WTC11 (cell line): ENCODE data around the gene LRRC57. TPM values are rescaled to one million over a fixed set of nuclear protein-coding genes. Genes with fewer than 3 reads are reported as not detected.

ENCODE experiments used
- ATAC-seq: fragments of 200-7000 bp; cut with Tn5 transposase; 2 replicates; pipeline ENCODE4 v1.10.0; 2021; ENCODE audit warnings: mild to moderate bottlenecking, moderate library complexity
- CTCF ChIA-PET: fragments of 300-600 bp; sonication (Branson Sonifier 250); formaldehyde crosslinking; loops from one replicate; lab custom pipeline; 2021; ENCODE audit warnings: antibody characterized with exemption; lab: Charles Lee
- POLR2A ChIA-PET: fragments of 350-600 bp; sonication (Branson Sonifier 250); formaldehyde crosslinking; loops from one replicate; lab custom pipeline; 2021; ENCODE audit warnings: antibody characterized with exemption; lab: Charles Lee
- DNase-seq: peaks from one replicate; pipeline ENCODE4 v3.0.0; 2021; ENCODE audit warnings: low spot score
- H3K27ac Mint-ChIP-seq: 2 replicates; pipeline ENCODE4 v1.8.0; 2021; ENCODE audit warnings: mixed read lengths
- H3K27me3 Mint-ChIP-seq: 2 replicates; pipeline ENCODE4 v1.8.0; 2021; ENCODE audit warnings: low read depth, mild to moderate bottlenecking, moderate library complexity, mixed read lengths
- H3K36me3 Mint-ChIP-seq: 2 replicates; pipeline ENCODE4 v1.8.0; 2021; ENCODE audit warnings: mixed read lengths
- H3K4me1 Mint-ChIP-seq: 2 replicates; pipeline ENCODE4 v1.8.0; 2022; ENCODE audit warnings: mixed read lengths
- H3K4me3 Mint-ChIP-seq: 2 replicates; pipeline ENCODE4 v1.8.0; 2021; ENCODE audit warnings: mild to moderate bottlenecking, moderate library complexity, mixed read lengths
- H3K9me3 Mint-ChIP-seq: 2 replicates; pipeline ENCODE4 v1.8.0; 2021; ENCODE audit warnings: mixed read lengths
- AFF4 ChIP-seq: sonication (generic); formaldehyde crosslinking; IDR thresholded peaks from 2 replicates; pipeline ENCODE4 v1.8.1; 2023; ENCODE audit warnings: mild to moderate bottlenecking, missing genetic modification reagents, borderline replicate concordance
- ATF1 ChIP-seq: sonication (generic); formaldehyde crosslinking; IDR thresholded peaks from 2 replicates; pipeline ENCODE4 v1.8.1; 2023; ENCODE audit warnings: mild to moderate bottlenecking, moderate library complexity, missing genetic modification reagents
- ATF6 ChIP-seq: sonication (generic); formaldehyde crosslinking; IDR thresholded peaks from 2 replicates; pipeline ENCODE4 v1.8.1; 2023; ENCODE audit warnings: mild to moderate bottlenecking, missing genetic modification reagents
- CDX4 ChIP-seq: fragments of 250-450 bp; sonication (Bioruptor Pico); IDR thresholded peaks from 2 replicates; pipeline ENCODE4 v1.9.0; 2021; ENCODE audit warnings: moderate library complexity, mild to moderate bottlenecking, inconsistent platforms, borderline replicate concordance
- CREM ChIP-seq: sonication (generic); formaldehyde crosslinking; IDR thresholded peaks from 2 replicates; pipeline ENCODE4 v1.8.1; 2022; ENCODE audit warnings: mild to moderate bottlenecking, missing genetic modification reagents, moderate library complexity
- ELF4 ChIP-seq: sonication (generic); formaldehyde crosslinking; IDR thresholded peaks from 2 replicates; pipeline ENCODE4 v1.8.1; 2022; ENCODE audit warnings: low read depth, mild to moderate bottlenecking, moderate library complexity, missing genetic modification reagents
- EMX1 ChIP-seq: fragments of 250-450 bp; sonication (Bioruptor Pico); IDR thresholded peaks from 2 replicates; pipeline ENCODE4 v1.8.0; 2021; ENCODE audit warnings: mild to moderate bottlenecking
- FOXK1 ChIP-seq: sonication (generic); formaldehyde crosslinking; IDR thresholded peaks from 2 replicates; pipeline ENCODE4 v1.8.0; 2022; ENCODE audit warnings: mild to moderate bottlenecking, moderate library complexity, missing genetic modification reagents
- HMGXB4 ChIP-seq: sonication (generic); formaldehyde crosslinking; IDR thresholded peaks from 2 replicates; pipeline ENCODE4 v1.8.1; 2023; ENCODE audit warnings: mild to moderate bottlenecking, moderate library complexity, missing genetic modification reagents
- PRRX2 ChIP-seq: fragments of 250-450 bp; sonication (Bioruptor Pico); IDR thresholded peaks from 2 replicates; pipeline ENCODE4 v1.8.0; 2021; ENCODE audit warnings: mild to moderate bottlenecking
- SMAD3 ChIP-seq: sonication (generic); formaldehyde crosslinking; IDR thresholded peaks from 2 replicates; pipeline ENCODE4 v1.8.0; 2022; ENCODE audit warnings: missing genetic modification reagents, mild to moderate bottlenecking, borderline replicate concordance
- SP1 ChIP-seq: sonication (generic); formaldehyde crosslinking; conservative IDR thresholded peaks from 2 replicates; pipeline ENCODE4 v1.8.1; 2022; ENCODE audit warnings: missing genetic modification reagents
- ZNF219 ChIP-seq: sonication (generic); formaldehyde crosslinking; IDR thresholded peaks from 2 replicates; pipeline ENCODE4 v1.8.0; 2023; ENCODE audit warnings: missing genetic modification reagents, mild to moderate bottlenecking, borderline replicate concordance
- ZNF263 ChIP-seq: sonication (generic); formaldehyde crosslinking; IDR thresholded peaks from 2 replicates; pipeline ENCODE4 v1.8.1; 2022; ENCODE audit warnings: low read depth, mild to moderate bottlenecking, moderate library complexity, missing genetic modification reagents
- ZNF532 ChIP-seq: fragments of 250-450 bp; sonication (Bioruptor Pico); IDR thresholded peaks from 2 replicates; pipeline ENCODE4 v1.9.0; 2021; ENCODE audit warnings: mild to moderate bottlenecking, borderline replicate concordance
- total RNA-seq: library from RNA; stranded (reverse); gene quantifications from 3 replicates; pipeline ENCODE4 v1.2.3, GENCODE V29; 2021

Gene LRRC57
- total RNA-seq, 1 experiment from 2014 or later, result 13.3 TPM

GRCh38 chr15:42528970-42529369 is 19.6 kb downstream of the LRRC57 start:
- Mint-ChIP-seq H3K4me3 (no peak overlapping the region), H3K36me3 (peaks cover 37% of the 10 kb centered on the region), H3K27me3 (no peaks in the 10 kb centered on the region), H3K27ac (no peak overlapping the region), H3K4me1 (no peaks in the 10 kb centered on the region), H3K9me3 (no peaks in the 10 kb centered on the region)
- no peak for TF ChIP-seq AFF4 (CRISPR knock-in tag)
- TF ChIP-seq SP1 (CRISPR knock-in tag), result no peak
- no peak for TF ChIP-seq ZNF532
- TF ChIP-seq ATF6 (CRISPR knock-in tag), result no peak
- no peak for TF ChIP-seq SMAD3 (CRISPR knock-in tag)
- TF ChIP-seq HMGXB4, result no peak
- TF ChIP-seq CDX4 (CRISPR knock-in tag), result no peak
- TF ChIP-seq PRRX2, result no peak
- no peak for TF ChIP-seq FOXK1
- TF ChIP-seq ZNF263 (CRISPR knock-in tag), result no peak
- TF ChIP-seq CREM, result no peak
- TF ChIP-seq ATF1, result no peak
- TF ChIP-seq ELF4 (CRISPR knock-in tag), result no peak
- TF ChIP-seq EMX1, result no peak
- no peak for TF ChIP-seq ZNF219 (CRISPR knock-in tag)
- POLR2A ChIA-PET, result no interaction called here
- no peak for DNase-seq
- ATAC-seq, result no peak
- CTCF ChIA-PET, result no interaction called here
